GM11168 (cell line): Measurements from ENCODE around the gene DKKL1.
"Not testable (repeated sequence)": the region's sequence is repeated elsewhere in the genome, so short reads cannot be mapped to it uniquely, and the experiment has no call there.

ENCODE experiments used
- in situ Hi-C: fragments of 300-500 bp; cut with MboI; formaldehyde crosslinking; loops from one replicate; pipeline ENCODE4 v1.12.0; 2022; ENCODE audit warnings: low sequenced_read_pairs; ENCODE audit not compliant: unreplicated experiment

DKKL1 gene

GRCh38 chr19:49363268-49364082, at the start of gene DKKL1:
Gene DKKL1 (plus strand): TSS chr19:49363877. CDS start chr19:49363999, 122 bp downstream.
- in situ Hi-C loops = no loop called here

- in situ Hi-C loops = no loop called here
These were observed 48.6 kb upstream of the DKKL1 start for GRCh38 chr19:49315111-49315510.

DNA sequence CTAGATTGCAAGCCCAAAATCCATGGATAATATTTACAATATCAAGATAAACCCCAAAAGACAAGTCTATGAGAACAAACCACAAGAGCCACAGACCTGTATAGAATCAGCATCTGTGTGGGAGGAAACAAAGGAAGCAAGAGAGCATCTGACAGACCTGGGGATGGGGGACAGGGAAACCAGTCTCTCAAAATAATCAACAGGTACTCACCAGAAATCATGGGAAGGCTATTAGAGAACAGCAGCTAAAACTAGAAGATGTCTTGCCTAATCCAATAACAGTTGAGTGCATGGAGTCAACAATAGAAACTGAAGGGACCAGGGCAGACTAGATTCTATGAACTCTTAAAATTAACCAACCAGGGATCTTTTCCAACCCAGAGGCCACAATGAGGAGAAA, 47.4 kb upstream of the DKKL1 start:
- in situ Hi-C loops = no loop called here

GRCh38 chr19:49318296-49318695, 45.4 kb upstream of the DKKL1 start:
- in situ Hi-C loops = no loop called here

DNA sequence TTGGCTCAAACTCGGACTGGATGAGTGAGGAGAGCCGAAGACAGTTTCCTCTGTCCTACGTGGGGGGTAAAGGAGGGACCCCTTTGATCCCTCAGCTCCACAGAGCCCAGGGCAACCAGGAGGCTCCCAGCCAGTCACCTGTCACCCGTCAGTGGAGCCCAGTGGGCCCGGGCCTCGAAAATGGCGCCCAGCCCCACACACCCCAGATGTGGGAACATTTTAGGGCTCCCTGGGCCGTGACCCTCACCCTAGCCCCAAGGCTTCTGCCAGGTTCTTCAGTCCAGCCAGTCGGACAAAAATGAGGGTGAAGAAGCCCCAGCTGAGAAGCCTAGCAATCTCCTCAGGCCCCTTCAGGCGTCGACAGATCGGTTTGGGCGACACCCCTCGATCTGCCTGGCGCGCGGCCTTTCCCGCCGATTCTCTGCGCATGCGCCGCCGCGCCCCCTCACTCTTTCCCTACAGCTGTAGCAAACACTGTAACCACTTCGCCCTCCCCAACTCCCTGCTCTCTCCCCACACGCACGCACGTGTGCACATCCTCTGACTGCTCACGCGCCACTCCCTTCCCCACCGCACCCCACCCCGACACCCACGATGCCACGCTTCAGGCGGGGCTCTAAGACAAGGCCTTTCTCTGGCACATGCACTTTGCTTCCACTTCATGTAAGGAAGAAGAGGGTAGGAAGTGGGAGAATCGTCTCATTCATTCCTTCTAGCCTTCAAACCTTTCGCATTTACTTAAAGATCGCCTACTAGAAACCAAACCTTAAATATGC, 38.7 kb upstream of the DKKL1 start, which contains the start of gene SLC6A16:
Gene SLC6A16, minus strand, starts transcription at position 391 of the 776 bp plus-strand sequence. CDS start 13,844 bp downstream, outside the sequence.
- in situ Hi-C loops = no loop called here

DNA sequence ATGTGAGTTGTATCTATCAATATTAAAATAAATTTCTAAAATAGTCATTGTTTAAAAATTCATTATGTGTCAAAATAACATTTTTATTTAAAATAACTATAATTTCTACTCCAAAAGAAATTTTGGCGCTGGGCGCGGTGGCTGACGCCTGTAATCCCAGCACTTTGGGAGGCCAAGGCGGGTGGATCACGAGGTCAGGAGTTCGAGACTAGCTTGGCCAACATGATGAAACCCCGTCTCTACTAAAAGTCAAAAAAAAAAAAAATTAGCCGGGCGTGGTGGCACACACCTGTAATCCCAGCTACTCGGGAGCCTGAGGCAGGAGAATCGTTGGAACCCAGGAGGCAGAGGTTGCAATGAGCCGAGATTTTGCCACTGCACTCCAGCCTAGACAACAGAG, 37.9 kb upstream of the DKKL1 start:
- in situ Hi-C loops = not testable (repeated sequence)

GRCh38 chr19:49326165-49326704, 37.4 kb upstream of the DKKL1 start:
- in situ Hi-C loops = no loop called here

- in situ Hi-C loops = no loop called here
These were observed 35.7 kb upstream of the DKKL1 start for GRCh38 chr19:49327878-49328544.

DNA sequence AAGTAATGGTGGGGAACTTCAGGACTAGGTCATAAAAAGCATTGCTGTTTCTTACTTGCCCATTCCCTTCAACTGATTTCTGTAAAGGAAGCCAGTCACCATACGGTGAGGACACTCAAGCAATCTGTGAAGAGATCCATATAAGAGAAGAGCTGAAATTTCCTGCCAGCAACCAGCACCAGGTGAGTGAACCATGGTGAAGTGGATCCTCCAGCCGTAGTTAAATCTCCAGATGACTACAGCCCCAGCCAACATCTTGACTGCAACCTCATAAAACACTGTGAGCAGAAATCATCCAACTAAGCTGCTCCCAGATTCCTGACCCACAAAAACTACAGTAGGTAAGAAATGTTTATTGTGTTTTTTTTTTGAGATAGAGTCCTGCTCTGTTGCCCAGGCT, 34.9 kb upstream of the DKKL1 start:
- in situ Hi-C loops = no loop called here

- in situ Hi-C loops = not testable (repeated sequence)
These were observed 32.5 kb upstream of the DKKL1 start for GRCh38 chr19:49331187-49331586.

DNA sequence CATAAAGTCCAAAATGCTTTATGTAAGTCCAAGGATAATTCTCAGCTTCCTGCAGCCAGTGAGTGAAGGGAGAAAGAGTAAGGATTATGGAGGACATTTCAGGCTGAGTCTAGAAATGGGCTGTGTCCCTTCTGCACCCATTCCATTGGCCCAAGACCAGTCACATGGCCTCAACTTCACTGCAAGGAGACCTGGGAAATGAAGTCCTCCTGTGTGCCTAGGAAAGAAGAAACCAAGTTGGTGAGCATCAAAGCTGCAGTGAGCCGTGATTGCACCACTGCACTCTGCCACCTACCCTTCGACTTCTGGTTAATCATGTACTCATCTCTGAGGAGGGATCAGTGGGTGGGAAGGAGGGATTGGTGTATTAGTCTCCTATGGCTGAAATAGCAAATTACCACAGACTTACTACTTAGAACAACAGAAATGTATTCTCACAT, 32.0 kb upstream of the DKKL1 start:
- in situ Hi-C loops = no loop called here

GRCh38 chr19:49332691-49333417, 30.8 kb upstream of the DKKL1 start:
- in situ Hi-C loops = not testable (repeated sequence)

GRCh38 chr19:49333418-49333805, 30.3 kb upstream of the DKKL1 start:
- in situ Hi-C loops = no loop called here

DNA sequence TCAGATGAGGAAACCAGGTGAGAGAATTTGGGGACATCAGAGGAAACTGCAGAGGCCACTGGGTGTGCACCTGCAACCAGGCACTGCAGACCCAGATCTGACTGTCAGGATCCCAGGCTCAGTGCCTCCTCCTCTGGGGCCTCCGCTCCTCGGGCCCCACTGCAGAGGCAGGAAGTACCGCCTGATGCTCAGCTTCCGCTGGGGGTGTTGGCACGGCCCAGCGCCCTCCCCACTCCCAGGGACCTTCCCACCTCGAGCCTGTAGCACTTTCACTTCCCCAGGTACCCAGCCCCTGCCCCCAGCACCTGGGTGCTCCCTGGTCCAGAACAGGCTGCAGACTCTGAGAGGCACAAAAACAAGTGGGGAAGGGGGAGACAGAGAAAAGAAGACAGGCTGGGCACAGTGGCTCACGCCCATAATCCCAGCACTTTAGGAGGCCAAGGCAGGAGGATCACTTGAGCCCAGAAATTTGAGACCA, 29.8 kb upstream of the DKKL1 start:
- in situ Hi-C loops = no loop called here

DNA sequence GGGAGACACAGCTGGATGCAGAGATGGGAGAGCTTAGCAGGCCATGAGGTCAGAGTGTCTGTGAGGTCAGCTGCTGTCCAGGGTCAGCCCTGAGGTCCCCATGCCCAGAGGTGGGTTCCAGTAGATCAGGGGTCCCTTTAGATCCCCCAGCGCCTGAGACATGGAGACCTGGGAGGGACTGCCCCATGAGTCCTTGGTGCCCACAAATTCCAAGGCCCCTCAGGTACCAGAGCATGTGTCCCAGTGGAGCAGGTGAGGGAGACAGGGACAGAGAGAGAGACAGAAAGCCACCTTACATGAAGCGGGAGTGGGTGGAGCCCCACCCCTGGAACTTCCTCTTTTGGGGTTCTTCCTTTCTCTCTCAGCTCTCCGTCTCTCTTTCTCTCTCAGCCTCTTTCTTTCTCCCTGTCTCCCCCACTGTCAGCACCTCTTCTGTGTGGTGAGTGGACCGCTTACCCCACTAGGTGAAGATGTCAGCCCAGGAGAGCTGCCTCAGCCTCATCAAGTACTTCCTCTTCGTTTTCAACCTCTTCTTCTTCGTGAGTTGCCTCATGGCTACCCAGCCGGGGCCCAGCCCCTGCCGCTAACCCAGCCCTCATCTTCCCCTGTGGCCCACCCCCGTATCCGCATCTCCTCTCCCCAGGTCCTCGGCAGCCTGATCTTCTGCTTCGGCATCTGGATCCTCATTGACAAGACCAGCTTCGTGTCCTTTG, 28.4 kb upstream of the DKKL1 start, which contains the start of gene CD37:
Gene CD37, plus strand, starts transcription at position 336 of the 713 bp plus-strand sequence. Its CDS starts 135 bp downstream, at position 471.
- in situ Hi-C loops = no loop called here

GRCh38 chr19:49335784-49336481, 27.7 kb upstream of the DKKL1 start:
- in situ Hi-C loops = no loop called here

DNA sequence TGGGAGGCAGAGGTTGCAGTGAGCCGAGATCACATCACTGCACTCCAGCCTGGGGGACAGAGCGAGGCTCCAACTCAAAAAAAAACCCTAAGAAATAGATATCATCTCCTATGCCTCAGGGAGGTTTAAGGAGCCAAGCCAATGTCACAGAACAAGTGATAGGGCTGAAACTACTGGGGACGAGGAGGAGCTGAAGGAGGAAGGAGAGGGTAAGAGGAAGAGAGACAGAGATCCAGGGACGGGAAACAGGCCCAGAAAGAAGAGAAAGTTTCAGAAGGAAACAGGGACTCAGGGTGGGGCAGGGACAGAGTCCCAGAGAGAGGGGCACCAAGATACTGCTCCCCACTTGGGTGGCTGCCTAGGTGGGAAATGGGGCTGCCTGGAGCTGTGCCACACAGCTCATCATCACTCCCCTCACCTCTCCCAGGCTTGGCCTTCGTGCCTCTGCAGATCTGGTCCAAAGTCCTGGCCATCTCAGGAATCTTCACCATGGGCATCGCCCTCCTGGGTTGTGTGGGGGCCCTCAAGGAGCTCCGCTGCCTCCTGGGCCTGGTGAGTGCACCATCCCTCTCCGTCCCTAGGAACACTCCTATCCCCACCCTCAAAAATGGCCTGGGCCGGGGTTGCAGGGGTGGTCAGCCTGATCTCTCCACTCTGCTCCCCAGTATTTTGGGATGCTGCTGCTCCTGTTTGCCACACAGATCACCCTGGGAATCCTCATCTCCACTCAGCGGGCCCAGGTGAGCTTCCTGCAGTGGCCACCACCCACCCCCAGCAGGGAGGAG, 27.0 kb upstream of the DKKL1 start:
- in situ Hi-C loops = no loop called here
